ENCODE results near the gene ZNF205.

DNA sequence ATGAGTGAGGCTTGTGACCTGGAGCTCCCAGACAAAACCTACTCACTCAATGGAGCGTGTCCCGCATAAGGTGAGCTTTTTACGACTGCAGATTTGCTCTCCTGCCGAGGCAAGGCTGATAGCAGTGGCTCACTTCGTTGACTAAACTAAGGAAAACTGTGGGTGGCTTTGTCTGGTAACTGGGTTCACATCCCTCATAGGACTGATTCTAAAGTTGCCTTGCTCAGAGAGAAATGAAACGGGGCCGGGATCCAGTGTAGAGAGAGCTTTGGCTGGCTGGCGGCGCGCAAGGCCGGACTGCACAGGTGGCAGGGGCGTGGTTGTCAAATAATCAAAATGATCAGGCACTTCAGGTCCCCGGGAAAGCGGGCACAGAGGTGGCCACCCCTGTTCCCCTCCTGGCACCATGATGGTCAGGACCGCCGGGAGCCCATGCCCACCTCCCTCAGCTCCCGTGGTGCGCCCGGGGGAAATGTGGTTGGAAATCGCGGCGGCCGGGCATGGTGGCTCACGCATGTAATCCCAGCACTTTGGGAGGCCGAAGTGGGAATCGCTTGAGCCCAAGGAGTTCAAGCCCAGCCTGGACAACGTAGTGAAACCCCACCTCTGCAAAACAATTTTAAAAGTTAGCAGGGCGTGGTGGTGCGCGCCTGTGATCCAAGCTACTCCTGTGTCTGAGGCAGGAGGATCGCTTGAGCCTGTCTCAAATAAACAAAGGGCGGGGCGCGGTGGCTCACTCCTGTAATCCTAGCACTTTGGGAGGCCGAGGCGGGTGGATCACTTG lies 49.0 kb downstream of the ZNF205 start:
- TF ChIP-seq, protein P1, sequence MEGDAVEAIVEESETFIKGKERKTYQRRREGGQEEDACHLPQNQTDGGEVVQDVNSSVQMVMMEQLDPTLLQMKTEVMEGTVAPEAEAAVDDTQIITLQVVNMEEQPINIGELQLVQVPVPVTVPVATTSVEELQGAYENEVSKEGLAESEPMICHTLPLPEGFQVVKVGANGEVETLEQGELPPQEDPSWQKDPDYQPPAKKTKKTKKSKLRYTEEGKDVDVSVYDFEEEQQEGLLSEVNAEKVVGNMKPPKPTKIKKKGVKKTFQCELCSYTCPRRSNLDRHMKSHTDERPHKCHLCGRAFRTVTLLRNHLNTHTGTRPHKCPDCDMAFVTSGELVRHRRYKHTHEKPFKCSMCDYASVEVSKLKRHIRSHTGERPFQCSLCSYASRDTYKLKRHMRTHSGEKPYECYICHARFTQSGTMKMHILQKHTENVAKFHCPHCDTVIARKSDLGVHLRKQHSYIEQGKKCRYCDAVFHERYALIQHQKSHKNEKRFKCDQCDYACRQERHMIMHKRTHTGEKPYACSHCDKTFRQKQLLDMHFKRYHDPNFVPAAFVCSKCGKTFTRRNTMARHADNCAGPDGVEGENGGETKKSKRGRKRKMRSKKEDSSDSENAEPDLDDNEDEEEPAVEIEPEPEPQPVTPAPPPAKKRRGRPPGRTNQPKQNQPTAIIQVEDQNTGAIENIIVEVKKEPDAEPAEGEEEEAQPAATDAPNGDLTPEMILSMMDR (IDR thresholded peaks at IDR 0.05), result no peak
- TF ChIP-seq POLR2A (IDR thresholded peaks at IDR 0.05), result no peak
- TF ChIP-seq EP300 (IDR thresholded peaks at IDR 0.05), result no peak
- no peak for TF ChIP-seq POLR2AphosphoS5 (IDR thresholded peaks at IDR 0.05)
